ENCODE results near the gene MXRA7.
"Not testable (repeated sequence)": the region's sequence is repeated elsewhere in the genome, so short reads cannot be mapped to it uniquely, and the experiment has no call there.

MXRA7 gene

DNA sequence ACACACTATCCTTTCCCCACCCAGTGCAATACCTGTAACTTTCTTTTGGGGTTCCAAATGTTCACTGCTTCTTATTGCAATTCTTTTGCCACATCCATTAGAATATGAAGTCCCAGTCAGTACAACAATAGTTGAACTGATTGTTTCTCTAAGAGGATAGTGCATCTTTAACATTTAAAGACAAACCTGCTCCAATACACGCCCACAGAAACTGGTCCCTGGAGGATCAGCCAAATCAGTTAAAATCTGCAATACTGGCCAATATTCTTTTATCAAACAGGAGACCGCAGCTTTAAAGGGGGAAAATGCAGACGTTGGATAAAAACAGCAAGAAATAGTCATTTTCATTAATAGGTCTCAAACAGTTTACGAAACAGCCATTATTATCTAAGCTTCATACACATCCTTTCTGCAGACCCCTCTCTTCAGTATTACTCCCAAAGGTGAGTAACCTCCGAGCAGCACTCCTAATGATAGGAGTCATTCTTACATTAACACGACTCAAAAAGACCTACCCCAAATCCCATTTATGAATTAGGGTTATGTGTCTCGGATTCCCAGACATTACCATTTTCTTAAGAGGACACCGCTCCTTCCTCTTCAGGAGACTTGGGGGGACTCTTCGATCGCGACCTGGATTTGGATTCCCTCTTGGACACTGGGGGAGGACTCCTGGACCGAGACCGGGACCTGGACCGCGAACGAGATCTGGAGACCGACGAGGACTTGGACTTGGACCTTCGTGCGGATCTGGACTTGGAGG, 25.0 kb upstream of the MXRA7 start:
- peak; percentile 21 for DNase-seq

DNA sequence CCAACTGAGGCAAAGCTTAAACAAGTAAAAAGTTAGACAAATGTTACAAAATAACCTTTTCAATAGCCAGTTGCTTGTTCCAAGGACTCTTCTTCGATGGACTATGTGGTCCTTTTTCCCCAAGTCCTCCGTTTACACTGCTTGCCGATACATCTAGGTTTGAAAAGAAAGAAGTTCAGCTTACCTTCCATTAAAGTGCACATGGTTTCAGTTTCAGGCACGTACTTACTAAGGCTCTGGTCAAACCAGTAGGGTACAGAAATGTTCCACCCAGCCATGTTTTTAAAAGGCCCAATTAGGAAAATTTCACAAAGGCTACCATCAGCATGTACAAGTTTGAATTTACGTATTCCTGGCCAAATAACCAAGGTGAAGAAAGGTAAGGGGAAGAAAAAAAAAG, 24.2 kb upstream of the MXRA7 start:
- peak; percentile 69 for DNase-seq

GRCh38 chr17:76734080-76734840, 23.5 kb upstream of the MXRA7 start:
- peak; percentile 72 for DNase-seq

DNA sequence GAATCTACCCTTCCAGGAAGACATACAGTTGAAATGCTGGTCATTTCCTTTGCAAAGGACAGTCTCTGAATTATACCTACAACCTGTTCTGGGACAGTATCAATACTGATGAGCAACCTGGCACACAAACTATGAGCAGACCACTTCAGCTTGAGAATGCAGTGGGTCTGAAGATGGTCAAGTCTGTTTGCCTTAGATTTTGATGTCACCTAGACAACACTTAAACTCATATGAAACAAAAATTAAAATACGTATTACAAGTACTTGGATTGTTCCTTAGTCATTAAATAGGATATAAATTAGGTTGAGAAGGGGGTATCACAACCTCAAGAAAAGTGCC, 22.8 kb upstream of the MXRA7 start:
- no peak for DNase-seq

DNA sequence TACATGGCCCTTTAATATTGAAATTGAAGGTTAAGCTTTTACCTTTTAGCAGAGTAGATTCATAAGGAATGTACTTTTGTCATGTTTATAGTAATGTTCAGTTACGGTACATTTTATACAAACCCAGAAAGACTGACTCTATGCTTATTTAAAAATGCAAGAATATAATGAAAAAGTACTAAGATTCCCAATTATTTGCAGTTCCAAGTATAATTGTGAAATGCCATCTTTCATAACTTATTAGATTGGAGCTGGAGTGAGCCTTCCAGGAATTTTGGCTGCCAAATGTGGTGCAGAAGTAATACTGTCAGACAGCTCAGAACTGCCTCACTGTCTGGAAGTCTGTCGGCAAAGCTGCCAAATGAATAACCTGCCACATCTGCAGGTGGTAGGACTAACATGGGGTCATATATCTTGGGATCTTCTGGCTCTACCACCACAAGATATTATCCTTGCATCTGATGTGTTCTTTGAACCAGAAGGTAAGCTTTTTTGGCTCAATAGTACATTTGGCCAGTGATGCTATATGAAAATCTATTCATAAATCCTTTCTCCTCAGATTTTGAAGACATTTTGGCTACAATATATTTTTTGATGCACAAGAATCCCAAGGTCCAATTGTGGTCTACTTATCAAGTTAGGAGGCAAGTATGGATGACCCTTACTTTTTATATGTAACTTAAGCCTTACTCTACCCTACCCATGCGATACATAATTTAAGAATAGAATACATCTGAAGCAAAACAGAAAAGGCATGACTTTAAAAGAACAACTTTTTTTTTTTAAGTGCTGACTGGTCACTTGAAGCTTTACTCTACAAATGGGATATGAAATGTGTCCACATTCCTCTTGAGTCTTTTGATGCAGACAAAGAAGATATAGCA, 22.2 kb upstream of the MXRA7 start:
- peak; percentile 22 for DNase-seq

- peak; percentile 13 for DNase-seq
These were observed 21.3 kb upstream of the MXRA7 start for GRCh38 chr17:76731800-76732733.

- DNase-seq, result peak; percentile 49
These were observed 17.1 kb upstream of the MXRA7 start for GRCh38 chr17:76727745-76728456.

- DNase-seq, result peak; percentile 90
These were observed 16.3 kb upstream of the MXRA7 start, which contains the start of gene METTL23 for GRCh38 chr17:76726776-76727718. TSS of gene METTL23 (plus strand) at chr17:76726839. CDS start at chr17:76729711, 2,872 bp downstream.

- peak; percentile 98 for DNase-seq
These were observed 15.5 kb upstream of the MXRA7 start, which contains the start of gene JMJD6 for GRCh38 chr17:76726231-76726775. TSS of gene JMJD6 (minus strand) at chr17:76726606. CDS start at chr17:76726475, 131 bp downstream.

- DNase-seq, result peak; percentile 90
These were observed 14.9 kb upstream of the MXRA7 start for GRCh38 chr17:76725580-76726230.

DNA sequence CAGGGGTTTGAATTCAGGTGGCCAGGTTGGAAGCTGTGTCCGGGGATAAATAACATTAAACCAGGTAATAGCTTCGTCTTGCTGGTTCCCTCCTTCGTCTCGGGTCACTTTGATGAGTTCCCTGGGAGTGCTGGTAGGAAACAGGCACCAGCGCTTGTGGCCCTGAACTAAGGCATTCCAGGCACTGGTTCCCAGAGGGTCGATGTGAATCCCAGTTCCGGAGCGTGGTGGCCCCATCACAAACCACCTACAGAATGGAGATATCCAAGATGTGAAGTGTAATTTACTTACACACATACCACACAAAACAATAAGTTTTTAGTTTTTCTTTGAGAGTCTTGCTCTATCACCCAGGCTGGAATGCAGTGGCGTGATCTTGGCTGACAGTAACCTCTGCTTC, 13.0 kb upstream of the MXRA7 start:
- DNase-seq, result no peak

DNA sequence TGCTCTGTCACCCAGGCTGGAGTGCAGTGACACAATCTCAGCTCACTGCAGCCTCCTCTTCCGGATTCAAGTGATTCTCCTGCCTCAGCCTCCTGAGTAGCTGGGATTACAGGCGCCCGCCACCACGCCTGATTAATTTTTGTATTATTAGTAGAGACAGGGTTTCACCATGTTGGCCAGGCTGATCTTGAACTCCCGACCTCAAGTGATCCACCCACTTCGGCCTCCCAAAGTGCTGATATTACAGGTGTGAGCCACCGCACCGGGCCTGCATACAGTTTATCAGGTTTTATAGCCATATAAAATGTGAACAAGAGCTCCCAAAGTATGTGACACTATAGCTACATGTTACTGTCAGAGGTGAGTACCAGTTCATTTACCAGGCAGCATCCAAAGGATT, 12.2 kb upstream of the MXRA7 start:
- not testable (repeated sequence) for DNase-seq

- no peak for DNase-seq
These were observed 11.5 kb upstream of the MXRA7 start for GRCh38 chr17:76722279-76722678.

DNA sequence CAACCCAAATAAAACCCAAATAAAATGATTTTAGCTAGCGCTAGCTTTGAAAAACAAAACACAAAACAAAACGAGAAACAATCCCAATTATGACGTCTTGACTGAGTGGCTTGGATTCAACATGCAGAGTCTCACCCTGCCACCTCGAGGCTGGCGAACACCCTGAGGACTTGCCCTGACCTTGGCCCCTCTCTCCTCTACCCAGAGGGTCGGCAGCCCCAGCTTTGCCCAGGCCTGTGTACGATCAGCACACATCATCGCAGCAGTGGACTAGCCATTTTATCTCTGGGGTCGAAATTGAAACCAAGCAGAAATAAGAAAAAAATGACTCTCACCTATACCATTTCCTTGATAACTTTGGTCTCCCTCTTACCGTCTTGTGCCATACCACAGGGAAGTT, 10.7 kb upstream of the MXRA7 start:
- DNase-seq, result no peak

DNA sequence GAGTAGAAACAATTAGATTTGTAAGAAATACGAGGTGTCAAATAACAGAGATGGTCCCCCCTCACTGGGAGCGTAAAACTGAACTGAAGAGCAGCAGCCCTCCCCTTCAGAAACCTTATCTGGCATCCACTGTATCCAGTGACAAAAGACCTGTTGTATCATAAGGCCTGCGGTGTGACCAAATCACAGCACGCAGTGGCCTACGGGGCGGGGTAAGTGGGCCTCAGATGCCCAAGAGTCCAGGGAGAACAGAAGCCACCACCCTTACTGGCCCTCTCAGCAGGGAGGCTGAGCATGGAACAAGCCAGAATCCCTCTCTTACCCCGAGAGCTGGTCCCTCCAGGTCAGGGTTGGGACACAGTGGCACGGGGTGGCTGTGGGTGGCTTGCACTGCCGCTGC, 10.2 kb upstream of the MXRA7 start:
- DNase-seq, result no peak

DNA sequence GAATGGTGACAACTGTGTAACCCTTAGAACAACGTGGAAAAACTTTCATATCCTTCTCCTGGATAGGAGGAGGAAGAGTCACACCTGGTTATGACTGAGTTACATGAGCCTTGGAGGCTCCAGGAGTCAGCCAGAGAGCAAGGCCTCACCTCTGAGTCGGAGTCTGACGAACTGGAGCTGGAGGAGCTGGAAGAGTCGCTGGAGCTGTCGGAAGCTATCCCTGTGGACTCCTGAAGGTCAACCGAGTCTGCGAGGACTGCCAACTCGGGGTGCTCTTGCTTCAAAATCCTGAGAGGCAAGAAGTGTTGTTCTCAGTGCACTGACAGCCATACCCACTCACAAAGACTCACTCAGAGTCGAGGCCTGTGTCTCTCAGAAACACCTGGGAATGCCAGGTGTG, 9.4 kb upstream of the MXRA7 start:
- DNase-seq, result no peak

DNA sequence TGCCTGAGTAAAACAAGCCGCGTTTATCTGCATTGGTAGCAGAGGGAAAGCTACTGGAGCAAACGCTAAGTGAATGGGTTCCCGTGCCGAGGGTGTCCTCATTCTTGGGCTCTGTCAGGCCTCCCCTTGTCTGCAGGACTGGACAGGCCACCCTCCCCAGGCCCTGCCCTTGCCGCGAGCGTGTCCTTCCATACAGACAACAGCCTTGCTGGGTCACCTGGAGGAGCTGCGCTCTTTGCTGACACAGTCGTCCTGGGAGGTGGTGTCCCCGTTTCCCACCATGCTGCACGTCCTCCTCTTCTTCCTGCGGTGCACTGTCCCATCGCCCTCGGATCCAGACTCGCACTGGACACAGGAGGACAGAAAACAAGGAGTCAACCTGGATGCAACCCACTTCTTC, 7.8 kb upstream of the MXRA7 start:
- DNase-seq, result no peak

- no peak for DNase-seq
These were observed 6.1 kb upstream of the MXRA7 start for GRCh38 chr17:76716839-76717215.

DNA sequence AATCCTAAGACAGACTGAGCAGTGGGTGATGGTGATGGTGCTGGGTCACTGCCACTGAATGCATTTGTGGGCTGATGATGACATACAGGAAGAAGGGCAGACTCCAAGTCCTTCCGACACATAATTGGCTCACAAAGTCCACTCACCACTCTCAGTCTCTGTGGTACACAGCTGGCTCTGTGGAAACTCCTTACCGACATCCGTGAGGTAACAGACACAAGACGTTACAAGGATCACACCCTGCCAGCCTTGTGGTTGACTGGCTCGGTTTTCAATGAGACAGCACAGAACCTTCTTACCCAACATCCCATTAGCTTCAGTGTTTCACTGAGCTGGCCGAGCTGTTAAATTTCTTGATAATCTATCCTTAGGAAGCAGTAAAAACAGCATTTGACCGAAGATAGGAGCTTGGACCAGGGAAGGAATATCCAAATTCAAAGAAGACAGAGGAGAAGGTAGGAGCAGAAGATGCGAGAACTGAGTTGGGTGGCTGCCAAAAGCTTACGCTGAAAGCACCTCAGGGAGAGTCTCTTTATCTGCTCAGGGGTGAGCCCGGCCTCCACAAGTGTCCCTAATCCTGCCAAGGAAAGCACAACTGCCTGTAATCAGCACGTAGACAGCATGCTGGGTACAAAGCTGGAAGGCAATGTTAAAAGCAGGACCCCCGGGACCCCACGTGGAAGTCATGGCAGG, 5.5 kb upstream of the MXRA7 start:
- DNase-seq, result peak; percentile 92

All from hematopoietic multipotent progenitor cell treated with erythropoietin and hydrocortisone succinate and interleukin-3 and kit ligand, for 4 days (in vitro differentiated cells).